Pancreas (tissue), 10 donors: ENCODE measurements around the gene SPATA24. TPM values are rescaled to one million over a fixed set of nuclear protein-coding genes. Genes with fewer than 3 reads are reported as not detected.
A peak's percentile ranks its signal among the peaks of the same experiment; 100 is the strongest.

Experiments
- ATAC-seq, 4 donors: fragments of 200-7000 bp; cut with Tn5 transposase; one replicate each; pipeline versions ENCODE4 v1.8.0 to v1.9.1; 2020; ENCODE audit warnings: mild to moderate bottlenecking in 4 of 4, moderate library complexity in 4 of 4
- DNase-seq, 6 donors: peaks; one replicate each; pipeline ENCODE4 v3.0.0-alpha.2; 2020
- FAIRE-seq: peaks from 2 replicates; lab custom pipeline; 2012; peaks lifted over from hg19 to GRCh38; lab: Jason Lieb, UNC
- H3K27ac ChIP-seq, 4 donors: fragments of 200-600 bp; sonication (generic); 1 replicate in 3 of 4; 2 replicates in 1 of 4; pipeline versions ENCODE4 v1.5.0 to v1.8.0; 2020
- H3K27me3 ChIP-seq, 4 donors: fragments of 200-600 bp; one replicate each; pipeline ENCODE4 v1.8.0; 2021
- H3K36me3 ChIP-seq, 3 donors: fragments of 200-600 bp; sonication (generic) in 1 of 3; one replicate each; pipeline versions ENCODE4 v1.5.0 to v1.8.0; 2020 to 2021
- H3K4me1 ChIP-seq, 3 donors: fragments of 200-600 bp; one replicate each; pipeline ENCODE4 v1.8.0; 2021
- H3K4me3 ChIP-seq, 4 donors: fragments of 200-600 bp; sonication (generic) in 2 of 4; one replicate each; pipeline versions ENCODE4 v1.5.0 to v1.8.0; 2020 to 2021
- H3K9me3 ChIP-seq, 4 donors: fragments of 200-600 bp; one replicate each; pipeline ENCODE4 v1.8.0; 2021
- WGBS, 2 donors: extraction: QIAGEN DNeasy Blood & Tissue Kit; methylation state at CpG; one replicate each; pipeline ENCODE4 v1.1.7; 2013; 5-methylcytosine and 5-hydroxymethylcytosine counted together
- intact Hi-C, 3 donors: fragments of 100-400 bp; cut with DNase I; formaldehyde crosslinking; loops; one replicate each; pipeline versions ENCODE4 v1.11.1 to v1.14.2; 2022
- polyA plus RNA-seq, 2 donors: library from polyadenylated mRNA; stranded (reverse); fragments of 200-250 nt; gene quantifications; one replicate each; pipeline ENCODE4 v1.2.3, GENCODE V29; 2013
- total RNA-seq, 6 donors: library from RNA; stranded (reverse); fragmentation: NEBNext Ultra II Directional in 4 of 6; extraction: Animal tissue kit (Norgen Biotek cat#: 25700) in 4 of 6; gene quantifications; one replicate each; pipeline versions ENCODE4 v1.2.1 to v1.2.4, GENCODE V29; 2021 to 2023
- TF ChIP-seq, protein P1 (sequence below), 4 donors: fragments of 200-600 bp; sonication (generic) in 3 of 4; IDR thresholded peaks; one replicate each; pipeline versions ENCODE4 v1.5.0 to v1.8.0; 2021; ENCODE audit warnings: antibody characterized with exemption in 4 of 4
- donor health status: healthy with polysubstance abuse.
- donor health status: DM: no; HTN: no; CAD: no; lungs with moderate emphysema.
- donor health status: DM: no; HTN: no; CAD: no.
- donor health status: control.
- donor health status: control.
- donor health status: Bipolar disorder and iron deficiency.
- donor health status: DM: yes; HTN: yes; CAD: no.
- donor health status: DM: no; HTN: no; CAD: no.
- donor health status: DM: no; HTN: no; CAD: no.
- donor health status: DM: yes; HTN: yes; CAD: no.

SPATA24 gene
- total and polyA plus RNA-seq, 8 donors: 1.8 to 9.8 (median 3.3) TPM

GRCh38 chr5:139392678-139393496 is 11.0 kb downstream of the SPATA24 start:
- ATAC-seq (peak; percentile 43 to 72 (median 66)), DNase-seq (peak in 4 of 6 donors; percentile 38 to 79 (median 66)), FAIRE-seq (no peak)
- Histone ChIP-seq H3K36me3 (no peaks in the 10 kb centered on the region), H3K4me1 (peaks cover 0 to 6% (median 0%) of the 10 kb centered on the region in 3 donors), H3K9me3 (no peaks in the 10 kb centered on the region), H3K27me3 (peaks cover 0 to 6% (median 2%) of the 10 kb centered on the region in 4 donors), H3K4me3 (peak overlapping the region; percentile 7 to 47 (median 22)), H3K27ac (no peak overlapping the region)
- TF ChIP-seq, protein P1, sequence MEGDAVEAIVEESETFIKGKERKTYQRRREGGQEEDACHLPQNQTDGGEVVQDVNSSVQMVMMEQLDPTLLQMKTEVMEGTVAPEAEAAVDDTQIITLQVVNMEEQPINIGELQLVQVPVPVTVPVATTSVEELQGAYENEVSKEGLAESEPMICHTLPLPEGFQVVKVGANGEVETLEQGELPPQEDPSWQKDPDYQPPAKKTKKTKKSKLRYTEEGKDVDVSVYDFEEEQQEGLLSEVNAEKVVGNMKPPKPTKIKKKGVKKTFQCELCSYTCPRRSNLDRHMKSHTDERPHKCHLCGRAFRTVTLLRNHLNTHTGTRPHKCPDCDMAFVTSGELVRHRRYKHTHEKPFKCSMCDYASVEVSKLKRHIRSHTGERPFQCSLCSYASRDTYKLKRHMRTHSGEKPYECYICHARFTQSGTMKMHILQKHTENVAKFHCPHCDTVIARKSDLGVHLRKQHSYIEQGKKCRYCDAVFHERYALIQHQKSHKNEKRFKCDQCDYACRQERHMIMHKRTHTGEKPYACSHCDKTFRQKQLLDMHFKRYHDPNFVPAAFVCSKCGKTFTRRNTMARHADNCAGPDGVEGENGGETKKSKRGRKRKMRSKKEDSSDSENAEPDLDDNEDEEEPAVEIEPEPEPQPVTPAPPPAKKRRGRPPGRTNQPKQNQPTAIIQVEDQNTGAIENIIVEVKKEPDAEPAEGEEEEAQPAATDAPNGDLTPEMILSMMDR (IDR thresholded peaks at IDR 0.05): peak in 1 of 4 donors; percentile 17
- 3% methylated on average over 63 to 77 of the region's 77 CpGs for WGBS, 2 donors
- intact Hi-C loops: no loop called here

DNA sequence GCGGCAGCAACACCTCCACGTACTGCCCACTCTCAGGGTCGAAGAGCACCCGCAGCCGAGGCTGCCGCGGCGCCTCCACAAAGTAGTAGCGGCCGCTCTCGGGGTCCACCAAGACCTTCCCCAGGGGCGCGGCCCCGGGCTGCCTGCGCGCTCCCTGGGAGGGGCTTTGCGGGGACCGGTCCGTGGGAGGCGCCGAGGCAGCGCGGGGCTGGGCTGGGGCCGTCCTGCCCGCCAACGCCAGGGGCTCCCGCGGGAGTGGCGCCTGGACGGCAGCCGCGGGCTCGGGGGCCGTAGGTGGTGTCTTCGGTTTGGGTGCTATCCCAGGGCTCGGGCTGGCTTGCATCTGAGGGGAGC is 11.6 kb downstream of the SPATA24 start:
- ATAC-seq (peak in 1 of 4 donors; percentile 1), DNase-seq (peak in 1 of 6 donors; percentile 76), FAIRE-seq (no peak)
- WGBS, 2 donors: 17 to 23% methylated on average over 15 to 36 of the region's 36 CpGs
- Histone ChIP-seq H3K27me3 (peaks cover 0 to 6% (median 2%) of the 10 kb centered on the region in 4 donors), H3K4me1 (peaks cover 0 to 6% (median 0%) of the 10 kb centered on the region in 3 donors), H3K4me3 (peak overlapping the region in 3 of 4 donors; percentile 18 to 47 (median 27)), H3K27ac (no peak overlapping the region), H3K36me3 (no peaks in the 10 kb centered on the region), H3K9me3 (no peaks in the 10 kb centered on the region)
- TF ChIP-seq, protein P1 (IDR thresholded peaks at IDR 0.05): no peak
- intact Hi-C loops: no loop called here

GRCh38 chr5:139391570-139392323 is 12.1 kb downstream of the SPATA24 start:
- peaks cover 0 to 6% (median 0%) of the 10 kb centered on the region in 3 donors for H3K4me1 ChIP-seq

GRCh38 chr5:139390639-139391569 is 13.0 kb downstream of the SPATA24 start:
- intact Hi-C loops: no loop called here
- Histone ChIP-seq H3K9me3 (no peaks in the 10 kb centered on the region), H3K27me3 (peaks cover 0 to 6% (median 2%) of the 10 kb centered on the region in 4 donors), H3K4me3 (no peak overlapping the region), H3K36me3 (no peaks in the 10 kb centered on the region), H3K27ac (peak overlapping the region in 1 of 4 donors; percentile 2), H3K4me1 (peaks cover 0 to 6% (median 0%) of the 10 kb centered on the region in 3 donors)
- DNase-seq: peak in 2 of 6 donors; percentile 8 to 29
- no peak for FAIRE-seq
- TF ChIP-seq, protein P1 (IDR thresholded peaks at IDR 0.05): no peak
- no peak for ATAC-seq
- WGBS, 2 donors: 84 to 88% methylated on average over 10 of the region's 10 CpGs

More at GRCh38 chr5:139391570-139392323, 12.1 kb downstream of the SPATA24 start:
- H3K4me3 ChIP-seq: peak overlapping the region in 1 of 4 donors; percentile 47
- intact Hi-C loops: no loop called here
- H3K9me3 ChIP-seq: no peaks in the 10 kb centered on the region
- H3K27me3 ChIP-seq: peaks cover 0 to 6% (median 2%) of the 10 kb centered on the region in 4 donors
- H3K27ac ChIP-seq: peak overlapping the region in 1 of 4 donors; percentile 2
- no peak for ATAC-seq
- WGBS, 2 donors: 71 to 74% methylated on average over 26 to 33 of the region's 33 CpGs
- peak in 2 of 6 donors; percentile 8 to 51 for DNase-seq
- TF ChIP-seq, protein P1 (IDR thresholded peaks at IDR 0.05): no peak
- no peak for FAIRE-seq
- H3K36me3 ChIP-seq: no peaks in the 10 kb centered on the region
